Stimulated activated CD4-positive, alpha-beta T cell treated with anti-CD3 and anti-CD28 coated beads, Interleukin-12 subunit alpha, Interleukin-12 subunit beta, amount 100 ng/mL, for 24 hours (primary cell): Measurements from ENCODE around the gene YJU2.
"Not testable (repeated sequence)": the region's sequence is repeated elsewhere in the genome, so short reads cannot be mapped to it uniquely, and the experiment has no call there.

ENCODE experiments used
- DNase-seq, 2 experiments: peaks; one replicate each; pipeline ENCODE4 v3.0.0-alpha.2; 2020; ENCODE audit warnings: low read depth in 2 of 2

YJU2 gene

GRCh38 chr19:4267901-4268815, 21.3 kb downstream of the YJU2 start:
- no peak for DNase-seq

- no peak for DNase-seq
Observed at GRCh38 chr19:4268816-4269430, 22.0 kb downstream of the YJU2 start.

GRCh38 chr19:4272894-4273293, 26.0 kb downstream of the YJU2 start:
- DNase-seq, result no peak

GRCh38 chr19:4274321-4274686, 27.4 kb downstream of the YJU2 start:
- not testable (repeated sequence) for DNase-seq

- no peak for DNase-seq
Observed at GRCh38 chr19:4277191-4277696, 30.4 kb downstream of the YJU2 start.

GRCh38 chr19:4278010-4278409, 31.1 kb downstream of the YJU2 start:
- DNase-seq, result no peak

GRCh38 chr19:4278419-4279266, 31.8 kb downstream of the YJU2 start, which contains the start of gene SHD:
Gene SHD, plus strand, starts transcription at chr19:4279266. Its CDS starts 798 bp downstream, at chr19:4280064.
- DNase-seq, result no peak

GRCh38 chr19:4279267-4279529, 32.3 kb downstream of the YJU2 start:
- no peak for DNase-seq

- DNase-seq, result no peak
Observed at GRCh38 chr19:4279530-4280422, 32.9 kb downstream of the YJU2 start.

GRCh38 chr19:4284176-4284958, 37.5 kb downstream of the YJU2 start:
- DNase-seq, result no peak

GRCh38 chr19:4284974-4285373, 38.1 kb downstream of the YJU2 start:
- no peak for DNase-seq

- not testable (repeated sequence) for DNase-seq
Observed at GRCh38 chr19:4286141-4286540, 39.3 kb downstream of the YJU2 start.

GRCh38 chr19:4288091-4288777, 41.4 kb downstream of the YJU2 start:
- DNase-seq, result no peak

- DNase-seq, result no peak
Observed at GRCh38 chr19:4291184-4291732, 44.4 kb downstream of the YJU2 start.

- DNase-seq, result no peak
Observed at GRCh38 chr19:4292515-4292914, 45.6 kb downstream of the YJU2 start.

GRCh38 chr19:4294389-4294788, 47.5 kb downstream of the YJU2 start:
- DNase-seq, result no peak

GRCh38 chr19:4295972-4296771, 49.3 kb downstream of the YJU2 start:
- DNase-seq, result no peak
